GM18507 (cell line): Measurements from ENCODE around the gene CTNNA1.
"Not testable (repeated sequence)": the region's sequence is repeated elsewhere in the genome, so short reads cannot be mapped to it uniquely, and the experiment has no call there.

Source experiments
- DNase-seq: peaks from one replicate; pipeline ENCODE4 v3.0.0; 2011; ENCODE audit warnings: low read depth; ENCODE audit not compliant: insufficient read length; ENCODE audit errors: extremely low spot score
- FAIRE-seq: peaks from 2 replicates; lab custom pipeline; 2011; peaks lifted over from hg19 to GRCh38; lab: Jason Lieb, UNC

CTNNA1 gene

GRCh38 chr5:138724470-138725146 is 28.6 kb upstream of the CTNNA1 start:
- FAIRE-seq (no peak), DNase-seq (no peak)

GRCh38 chr5:138725153-138725817 is 27.9 kb upstream of the CTNNA1 start:
- FAIRE-seq, result no peak
- no peak for DNase-seq

DNA sequence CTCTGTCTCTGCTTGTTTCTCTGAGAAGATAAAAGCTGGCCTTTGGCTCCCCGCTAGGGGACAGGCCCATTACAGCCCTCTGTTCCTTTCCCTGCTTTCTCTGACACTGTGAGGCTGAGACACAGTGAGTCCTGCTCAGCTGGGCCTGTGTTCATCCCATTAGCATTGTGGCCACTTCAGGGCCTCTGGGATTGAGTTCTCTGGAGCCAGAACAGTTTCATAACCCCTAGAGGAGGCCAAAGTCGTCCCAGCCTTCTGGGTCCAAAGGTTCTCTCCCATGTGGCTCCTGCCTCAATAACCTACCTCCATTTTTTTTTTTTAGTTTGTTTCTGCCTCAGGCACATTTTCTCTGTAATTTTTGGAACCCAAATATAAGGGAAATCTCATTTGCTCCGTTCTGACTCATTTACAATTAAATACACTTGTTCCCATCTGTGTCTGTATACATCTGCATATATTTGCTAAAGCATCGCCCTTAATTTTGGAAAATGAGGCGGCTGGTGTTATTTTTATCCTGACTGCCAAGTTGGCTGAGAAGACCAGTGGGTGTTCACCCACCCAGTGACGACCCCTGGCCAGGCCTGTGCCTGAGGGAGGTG is 27.3 kb upstream of the CTNNA1 start:
- FAIRE-seq (no peak), DNase-seq (no peak)

GRCh38 chr5:138726848-138727247 is 26.4 kb upstream of the CTNNA1 start:
- FAIRE-seq, result peak; percentile 67
- no peak for DNase-seq

DNA sequence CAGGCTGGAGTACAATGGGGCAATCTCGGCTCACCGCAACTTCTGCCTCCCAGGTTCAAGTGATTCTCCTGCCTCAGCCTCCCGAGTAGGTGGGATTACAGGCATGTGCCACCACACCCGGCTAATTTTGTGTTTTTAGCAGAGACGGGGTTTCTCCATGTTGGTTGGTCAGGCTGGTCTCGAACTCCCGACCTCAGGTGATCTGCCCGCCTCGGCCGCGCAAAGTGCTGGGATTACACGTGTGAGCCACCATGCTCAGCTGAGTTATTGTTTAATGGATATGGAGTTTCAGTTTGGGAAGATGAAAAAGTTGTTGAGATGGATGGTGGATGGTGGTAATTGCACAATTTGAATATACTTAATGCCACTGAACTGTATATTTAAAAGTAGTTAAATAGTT is 22.7 kb upstream of the CTNNA1 start:
- FAIRE-seq, DNase-seq: not testable (repeated sequence)

- no peak for DNase-seq
- no peak for FAIRE-seq
Observed at GRCh38 chr5:138732466-138732865, 20.8 kb upstream of the CTNNA1 start.

- no peak for FAIRE-seq
- DNase-seq, result no peak
Observed at GRCh38 chr5:138732933-138733332, 20.3 kb upstream of the CTNNA1 start.

DNA sequence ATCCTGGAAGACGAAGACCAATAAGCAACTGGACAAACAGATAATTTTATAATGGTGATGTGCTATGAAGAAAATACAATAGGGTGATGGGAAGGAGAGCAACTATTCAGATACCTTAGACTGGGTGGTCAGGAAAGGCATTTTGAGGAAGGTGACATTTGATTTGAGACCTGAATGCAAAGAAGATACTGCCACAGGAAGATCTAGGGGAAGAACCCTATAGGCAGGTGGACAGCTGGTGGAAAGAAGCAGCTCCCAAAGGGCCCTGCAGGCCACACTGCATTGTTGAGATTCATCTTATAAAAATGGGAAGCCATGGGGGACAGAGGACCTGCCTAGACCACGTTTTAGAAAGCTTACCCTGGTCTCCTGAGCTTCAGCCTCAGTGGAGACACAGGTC is 19.7 kb upstream of the CTNNA1 start:
- no peak for FAIRE-seq
- DNase-seq, result no peak

DNA sequence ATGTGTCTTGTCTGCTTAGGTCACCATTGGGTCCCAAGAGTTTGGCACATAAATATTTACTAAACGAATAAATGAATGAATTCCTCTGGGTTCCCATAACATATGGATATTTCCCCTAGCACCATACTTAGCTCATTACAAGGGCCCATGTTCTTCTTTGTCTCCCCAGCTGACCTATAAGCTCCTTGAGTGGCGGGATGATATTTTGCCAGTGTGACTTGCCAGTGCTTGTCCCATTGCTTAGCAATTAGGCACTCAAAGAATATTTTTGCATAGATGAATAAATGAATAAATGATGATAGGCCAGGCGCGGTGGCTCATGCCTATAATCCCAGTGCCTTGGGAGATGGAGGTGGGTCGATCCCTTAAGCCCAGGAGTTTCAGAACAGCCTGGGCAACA is 16.9 kb upstream of the CTNNA1 start:
- FAIRE-seq (no peak), DNase-seq (no peak)

DNA sequence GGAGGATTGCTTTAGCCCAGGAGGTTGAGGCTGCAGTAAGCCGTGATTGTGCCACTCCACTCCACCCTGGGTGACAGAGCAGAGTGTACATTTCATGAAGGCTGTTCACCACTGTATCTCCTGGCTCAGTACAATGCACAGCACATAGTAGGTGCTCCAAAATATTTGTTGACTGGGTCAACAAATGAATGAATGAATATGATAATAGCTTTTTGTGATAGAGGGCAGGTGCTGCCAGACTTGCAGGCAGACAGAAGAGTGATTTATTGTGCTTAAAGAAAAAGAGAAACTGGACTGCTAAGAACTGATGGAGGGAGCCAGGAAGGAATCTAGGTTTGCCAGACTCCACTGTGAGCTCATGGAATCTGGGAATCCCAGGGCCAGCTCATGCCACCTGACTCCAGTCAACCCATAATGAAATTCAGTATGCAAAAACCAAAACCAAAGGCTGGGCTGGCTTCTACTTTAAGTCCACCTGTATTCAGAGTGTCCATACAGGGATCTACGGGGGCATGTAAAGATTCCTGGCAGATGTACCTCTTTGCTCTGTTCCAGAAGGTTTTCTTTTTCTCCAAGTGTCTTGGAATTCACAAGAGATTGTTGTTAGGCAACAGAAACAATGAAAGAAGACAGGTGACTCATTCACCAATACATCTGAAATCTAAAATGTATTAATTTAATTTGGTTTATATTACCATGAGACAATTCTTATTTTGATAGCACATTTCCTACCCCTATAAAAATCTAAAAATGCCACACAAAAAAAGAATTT is 15.5 kb upstream of the CTNNA1 start:
- FAIRE-seq (no peak), DNase-seq (no peak)

DNA sequence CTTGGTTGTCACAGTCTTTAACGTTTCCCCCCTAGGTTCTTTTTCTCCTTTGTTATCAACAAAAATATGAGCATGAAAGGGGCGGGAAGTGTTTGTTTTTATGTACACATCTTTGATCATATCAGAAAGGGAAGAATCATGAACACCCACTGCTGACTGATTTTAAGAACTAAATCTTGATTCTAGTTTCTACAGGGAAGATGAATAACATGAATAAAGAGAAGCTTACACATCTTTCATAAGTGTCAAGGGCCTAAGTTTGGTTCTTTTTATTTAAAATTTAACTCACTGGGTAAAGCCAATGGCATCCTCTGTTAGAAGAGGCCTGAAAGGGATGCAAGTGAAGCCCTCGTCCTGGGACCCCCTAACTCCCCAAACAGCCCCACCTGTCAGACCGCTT is 14.8 kb upstream of the CTNNA1 start:
- no peak for FAIRE-seq
- no peak for DNase-seq

- no peak for FAIRE-seq
Observed at GRCh38 chr5:138739938-138740337, 13.3 kb upstream of the CTNNA1 start.

GRCh38 chr5:138743484-138743883 is 9.7 kb upstream of the CTNNA1 start:
- FAIRE-seq (no peak), DNase-seq (no peak)

More at GRCh38 chr5:138739938-138740337, 13.3 kb upstream of the CTNNA1 start:
- no peak for DNase-seq

DNA sequence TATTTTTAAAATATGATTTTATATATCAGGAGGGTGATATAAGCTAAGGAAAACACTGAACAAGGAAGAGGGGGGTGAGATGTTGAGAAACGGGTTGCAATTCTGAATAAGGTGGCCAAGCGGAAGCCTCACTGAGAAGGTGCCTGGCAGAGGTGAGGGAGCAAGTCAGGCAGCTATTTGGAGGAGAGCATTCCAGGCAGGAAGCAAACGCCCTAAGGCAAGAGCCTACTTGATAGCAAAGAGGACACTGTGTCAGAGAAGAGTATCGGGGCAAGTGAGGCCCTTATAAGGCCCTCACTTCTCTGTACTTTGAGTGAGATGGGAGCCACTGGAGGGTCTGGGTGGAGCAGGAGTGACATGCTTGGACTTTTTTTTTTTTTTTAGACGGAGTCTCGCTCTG is 8.0 kb upstream of the CTNNA1 start:
- DNase-seq (no peak), FAIRE-seq (no peak)

DNA sequence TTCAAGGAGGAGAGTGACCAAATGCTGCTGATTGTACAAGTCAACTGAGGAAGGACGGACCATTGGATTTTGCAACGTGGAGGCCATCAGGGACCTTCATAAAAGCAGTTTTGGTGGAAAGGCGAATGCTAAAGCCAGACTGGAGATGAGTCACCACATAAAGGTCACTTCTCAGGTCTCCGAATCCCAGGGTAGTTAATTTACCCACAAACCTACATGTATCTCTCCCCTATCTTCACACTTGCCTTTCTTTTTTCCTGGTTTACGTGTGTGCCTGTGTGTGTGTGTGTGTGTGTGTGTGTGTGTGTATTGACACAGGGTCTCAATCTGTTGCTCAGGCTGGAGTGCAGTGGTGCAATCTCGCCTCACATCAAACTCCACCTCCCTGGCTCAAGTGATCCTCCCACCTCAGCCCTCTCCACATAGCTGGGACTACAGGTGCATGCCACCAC is 4.6 kb upstream of the CTNNA1 start:
- DNase-seq (no peak), FAIRE-seq (no peak)

- not testable (repeated sequence) for FAIRE-seq, DNase-seq
Observed at GRCh38 chr5:138751344-138751743, 1.9 kb upstream of the CTNNA1 start.

DNA sequence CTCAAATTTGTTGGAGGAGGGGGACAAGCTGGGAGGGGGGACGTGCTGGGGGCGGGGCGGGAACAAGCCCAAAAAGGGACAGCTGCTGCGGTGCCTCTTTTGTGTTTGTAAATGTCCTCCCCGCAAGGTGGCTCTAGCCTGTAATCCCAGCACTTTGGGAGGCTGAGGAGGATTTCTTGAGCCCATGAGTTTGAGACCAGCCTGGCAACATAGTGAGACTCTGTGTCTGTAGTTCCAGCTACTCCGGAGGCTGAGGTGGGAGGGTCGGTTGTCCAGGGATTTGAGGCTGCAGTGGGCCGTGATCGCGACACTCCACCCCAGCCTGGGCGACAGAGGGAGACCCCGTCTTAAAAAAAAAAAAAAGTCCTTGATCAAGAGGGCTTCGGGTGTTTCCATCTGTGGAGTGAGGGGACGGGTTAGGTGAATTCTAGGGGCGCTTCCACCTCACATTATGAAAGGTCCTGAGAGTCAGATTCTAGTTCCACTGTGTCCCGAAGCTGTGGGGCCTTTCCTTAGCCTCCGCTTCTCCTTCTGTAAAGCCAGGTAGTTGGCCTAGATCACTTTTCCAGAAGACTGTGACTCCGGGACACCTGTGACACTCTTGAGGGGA is 779 bp upstream of the CTNNA1 start:
- FAIRE-seq (no peak), DNase-seq (no peak)

DNA sequence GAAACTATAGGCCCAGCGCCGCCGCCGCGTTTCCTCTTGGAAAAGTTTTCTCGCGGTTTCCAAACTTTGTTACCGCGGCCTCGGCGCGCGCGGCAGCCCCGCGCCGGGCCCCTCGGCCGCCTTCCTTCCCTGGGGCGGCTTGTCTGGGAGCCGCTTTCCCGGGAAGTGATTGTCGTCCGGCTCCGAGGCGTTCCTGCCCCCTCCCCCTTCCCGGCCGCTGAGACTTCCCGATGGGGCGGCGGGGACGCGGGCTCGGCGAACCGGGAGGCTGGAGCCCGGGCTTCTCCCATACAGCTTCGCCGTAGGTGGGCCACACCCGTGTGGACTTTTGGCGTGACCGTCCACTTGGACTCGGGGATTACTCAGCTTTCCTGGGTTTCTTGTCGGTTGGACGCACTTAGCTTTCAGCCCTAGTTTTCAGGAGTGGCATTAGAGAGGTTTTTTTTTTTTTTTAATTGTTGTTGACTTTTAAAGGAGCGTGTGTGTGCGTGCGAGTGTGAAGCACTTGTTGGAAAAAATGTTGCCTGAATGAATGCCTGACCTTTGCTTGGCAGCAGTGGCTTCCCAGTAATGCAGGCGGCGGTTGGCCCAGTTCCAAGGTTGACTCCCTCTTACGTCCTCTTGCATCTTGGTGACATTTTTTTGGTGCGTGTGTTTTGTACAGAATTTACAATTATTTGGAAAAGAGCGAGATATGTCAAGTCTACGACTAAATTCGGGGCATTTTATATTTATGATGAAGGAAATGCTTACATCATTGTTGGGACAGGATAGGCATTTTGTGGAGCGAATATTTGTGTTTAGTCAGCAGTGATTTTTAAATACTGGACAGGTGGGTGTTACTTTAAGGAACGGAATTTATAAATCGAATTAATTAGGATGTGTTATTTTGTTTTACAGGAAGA is 821 bp downstream of the CTNNA1 start:
- no peak for DNase-seq
- peak; percentile 50 for FAIRE-seq

- no peak for FAIRE-seq
Observed at GRCh38 chr5:138754699-138755057, 1.5 kb downstream of the CTNNA1 start.

More at GRCh38 chr5:138754699-138755057, 1.5 kb downstream of the CTNNA1 start:
- DNase-seq, result no peak
